ENCODE data around the gene CPSF4. TPM values are rescaled to one million over a fixed set of nuclear protein-coding genes. Genes with fewer than 3 reads are reported as not detected.
"Not testable (repeated sequence)": the region's sequence is repeated elsewhere in the genome, so short reads cannot be mapped to it uniquely, and the experiment has no call there.

CPSF4 gene
- total RNA-seq, 1 donor from 2014 or later: 69.5 TPM

DNA sequence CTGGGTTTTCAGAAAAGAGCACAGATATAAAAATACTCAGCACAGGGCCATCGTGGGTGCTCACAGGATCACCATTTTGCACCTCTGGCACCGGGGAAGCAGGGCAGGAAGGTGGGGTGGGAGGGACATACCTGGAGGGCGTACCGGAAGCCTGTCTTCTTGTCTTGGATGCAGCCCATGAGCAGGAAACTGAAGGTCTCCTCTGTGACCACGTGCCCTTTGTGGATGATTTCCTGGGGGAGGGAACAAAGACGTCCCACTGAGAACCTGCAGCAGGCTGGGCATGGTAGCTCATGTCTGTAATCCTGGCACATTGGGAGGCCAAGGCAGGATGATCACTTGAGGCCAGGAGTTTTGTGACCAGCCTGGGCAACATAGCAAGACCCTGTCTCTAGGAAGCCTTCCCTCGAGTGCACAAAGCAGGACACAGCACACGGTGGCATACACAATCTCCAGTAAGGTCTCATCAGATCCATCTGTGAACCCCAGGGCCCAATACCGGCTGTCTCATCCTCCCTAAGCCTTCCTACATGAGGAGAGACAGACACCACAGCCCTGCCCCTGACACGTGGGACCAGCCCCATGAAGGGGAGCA, 9.7 kb upstream of the CPSF4 start:
- H3K36me3 Mint-ChIP-seq: peaks cover 27% of the 10 kb centered on the region
- H3K27me3 Mint-ChIP-seq (ENCODE audit: low read depth): no peaks in the 10 kb centered on the region
- TF ChIP-seq, protein P1, sequence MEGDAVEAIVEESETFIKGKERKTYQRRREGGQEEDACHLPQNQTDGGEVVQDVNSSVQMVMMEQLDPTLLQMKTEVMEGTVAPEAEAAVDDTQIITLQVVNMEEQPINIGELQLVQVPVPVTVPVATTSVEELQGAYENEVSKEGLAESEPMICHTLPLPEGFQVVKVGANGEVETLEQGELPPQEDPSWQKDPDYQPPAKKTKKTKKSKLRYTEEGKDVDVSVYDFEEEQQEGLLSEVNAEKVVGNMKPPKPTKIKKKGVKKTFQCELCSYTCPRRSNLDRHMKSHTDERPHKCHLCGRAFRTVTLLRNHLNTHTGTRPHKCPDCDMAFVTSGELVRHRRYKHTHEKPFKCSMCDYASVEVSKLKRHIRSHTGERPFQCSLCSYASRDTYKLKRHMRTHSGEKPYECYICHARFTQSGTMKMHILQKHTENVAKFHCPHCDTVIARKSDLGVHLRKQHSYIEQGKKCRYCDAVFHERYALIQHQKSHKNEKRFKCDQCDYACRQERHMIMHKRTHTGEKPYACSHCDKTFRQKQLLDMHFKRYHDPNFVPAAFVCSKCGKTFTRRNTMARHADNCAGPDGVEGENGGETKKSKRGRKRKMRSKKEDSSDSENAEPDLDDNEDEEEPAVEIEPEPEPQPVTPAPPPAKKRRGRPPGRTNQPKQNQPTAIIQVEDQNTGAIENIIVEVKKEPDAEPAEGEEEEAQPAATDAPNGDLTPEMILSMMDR (IDR thresholded peaks at IDR 0.05; ENCODE audit: unreplicated experiment): no peak
- no peak overlapping the region for H3K4me3 Mint-ChIP-seq
- H3K9me3 Mint-ChIP-seq: no peaks in the 10 kb centered on the region
- H3K4me1 Mint-ChIP-seq: no peaks in the 10 kb centered on the region
- DNase-seq (ENCODE audit: low spot score in 2 of 2, unreplicated experiment in 2 of 2): no peak
- H3K27ac Mint-ChIP-seq: no peak overlapping the region

DNA sequence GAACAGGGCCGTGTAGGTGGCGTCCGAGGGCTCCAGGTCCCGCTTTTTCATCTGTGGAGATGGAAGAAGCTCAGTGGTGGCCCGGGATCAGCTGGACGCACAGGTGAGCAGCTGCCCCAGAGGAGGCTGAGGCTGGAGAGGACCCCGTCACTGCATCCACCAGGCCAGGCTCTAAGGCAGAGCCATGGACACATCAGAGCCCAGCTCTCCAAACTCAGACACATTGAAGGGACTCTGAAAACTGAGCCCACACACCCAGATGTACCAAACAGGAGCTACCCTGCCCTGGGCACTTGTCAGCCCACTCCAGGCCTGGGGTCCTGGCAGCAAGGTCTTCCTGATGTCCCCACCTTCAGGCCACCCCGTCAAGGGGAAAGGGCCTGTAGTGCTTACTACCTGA, 9.0 kb upstream of the CPSF4 start:
- no peak overlapping the region for H3K27ac Mint-ChIP-seq
- H3K9me3 Mint-ChIP-seq: no peaks in the 10 kb centered on the region
- no peak overlapping the region for H3K4me3 Mint-ChIP-seq
- DNase-seq (ENCODE audit: low spot score in 2 of 2, unreplicated experiment in 2 of 2): no peak
- TF ChIP-seq, protein P1 (IDR thresholded peaks at IDR 0.05; ENCODE audit: unreplicated experiment): no peak
- no peaks in the 10 kb centered on the region for H3K4me1 Mint-ChIP-seq
- peaks cover 23% of the 10 kb centered on the region for H3K36me3 Mint-ChIP-seq
- H3K27me3 Mint-ChIP-seq (ENCODE audit: low read depth): no peaks in the 10 kb centered on the region

DNA sequence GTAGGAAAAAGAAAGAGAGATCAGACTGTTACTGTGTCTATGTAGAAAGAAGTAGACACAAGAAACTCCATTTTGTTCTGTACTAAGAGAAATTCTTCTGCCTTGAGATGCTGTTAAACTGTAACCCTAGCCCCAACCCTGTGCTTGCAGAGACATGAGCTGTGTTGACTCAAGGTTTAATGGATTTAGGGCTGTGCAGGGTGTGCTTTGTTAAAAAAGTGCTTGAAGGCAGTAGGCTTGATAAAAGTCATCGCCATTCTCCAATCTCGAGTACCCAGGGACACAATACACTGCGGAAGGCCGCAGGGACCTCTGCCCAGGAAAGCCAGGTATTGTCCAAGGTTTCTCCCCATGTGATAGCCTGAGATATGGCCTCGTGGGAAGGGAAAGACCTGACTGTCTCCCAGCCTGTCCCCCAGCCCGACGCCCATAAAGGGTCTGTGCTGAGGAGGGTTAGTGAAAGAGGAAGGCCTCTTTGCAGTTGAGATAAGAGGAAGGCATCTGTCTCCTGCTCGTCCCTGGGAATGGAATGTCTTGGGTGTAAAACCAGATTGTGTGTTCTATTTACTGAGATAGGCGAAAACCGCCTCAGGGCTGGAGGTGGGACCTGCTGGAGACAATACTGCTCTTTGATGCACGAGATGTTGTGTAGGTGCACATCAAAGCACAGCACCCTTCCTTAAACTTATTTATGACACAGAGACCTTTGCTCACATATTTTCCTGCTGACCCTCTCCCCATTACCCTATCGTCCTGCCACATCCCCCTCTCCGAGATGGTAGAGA, 6.8 kb upstream of the CPSF4 start:
- not testable (repeated sequence) for H3K9me3 Mint-ChIP-seq; H3K4me1 Mint-ChIP-seq; H3K4me3 Mint-ChIP-seq; H3K27me3 Mint-ChIP-seq (ENCODE audit: low read depth); DNase-seq (ENCODE audit: low spot score in 2 of 2, unreplicated experiment in 2 of 2)
- H3K27ac Mint-ChIP-seq: peak overlapping the region; percentile 43
- peaks cover 20% of the 10 kb centered on the region for H3K36me3 Mint-ChIP-seq

DNA sequence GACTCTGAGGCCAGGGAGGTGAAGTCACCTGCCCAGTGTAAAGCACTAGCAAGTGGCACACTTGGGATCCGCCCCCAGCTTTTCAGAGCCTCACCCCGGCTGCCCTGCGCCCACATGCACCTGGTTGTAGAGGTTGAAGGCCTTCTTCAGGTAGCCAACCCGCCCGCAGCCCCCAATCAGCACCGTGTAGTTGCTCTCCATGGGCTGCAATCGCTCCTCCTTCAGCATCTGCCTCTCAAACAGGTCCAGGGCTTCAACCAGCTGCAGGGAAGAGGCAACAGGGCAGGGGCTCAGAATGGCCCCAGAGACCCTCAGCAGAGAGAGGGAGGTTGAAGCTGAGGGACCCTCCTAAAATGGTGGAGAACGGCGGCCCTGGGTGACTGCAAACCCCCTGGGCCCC, 5.6 kb upstream of the CPSF4 start:
- no peak overlapping the region for H3K4me3 Mint-ChIP-seq
- H3K27me3 Mint-ChIP-seq (ENCODE audit: low read depth): no peaks in the 10 kb centered on the region
- no peak for DNase-seq (ENCODE audit: low spot score in 2 of 2, unreplicated experiment in 2 of 2)
- peaks cover 15% of the 10 kb centered on the region for H3K36me3 Mint-ChIP-seq
- H3K4me1 Mint-ChIP-seq: no peaks in the 10 kb centered on the region
- TF ChIP-seq, protein P1 (IDR thresholded peaks at IDR 0.05; ENCODE audit: unreplicated experiment): no peak
- no peak overlapping the region for H3K27ac Mint-ChIP-seq
- no peaks in the 10 kb centered on the region for H3K9me3 Mint-ChIP-seq

DNA sequence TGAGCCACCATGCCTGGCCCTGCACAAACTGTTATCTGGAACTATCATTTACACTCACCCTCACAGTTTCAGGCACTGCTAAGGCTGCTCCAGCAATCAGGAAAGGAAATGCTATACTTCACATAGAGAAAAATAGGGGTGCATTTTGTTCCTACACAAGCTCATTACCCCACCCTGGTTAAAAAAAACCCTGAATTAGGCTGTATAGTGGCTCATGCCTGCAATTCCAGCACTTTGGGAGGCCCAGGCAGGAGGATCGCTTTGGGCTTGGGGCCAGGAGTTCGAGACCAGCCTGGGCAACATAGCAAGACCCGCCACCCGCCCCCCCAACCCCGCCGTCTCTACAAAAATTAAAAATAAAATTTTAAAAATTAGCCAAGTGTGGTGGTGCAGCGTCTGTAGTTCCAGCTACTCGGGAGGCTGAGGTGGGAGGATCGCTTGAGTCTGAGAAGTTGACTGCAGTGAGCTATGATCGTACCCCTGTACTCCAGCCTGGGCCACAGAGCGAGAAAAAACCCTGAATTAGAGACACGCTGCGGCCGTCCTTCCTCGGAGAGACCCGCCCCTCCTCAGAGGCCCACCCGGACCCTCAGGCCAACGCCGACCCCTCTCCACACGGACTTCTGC, 684 bp upstream of the CPSF4 start:
- no peaks in the 10 kb centered on the region for H3K27me3 Mint-ChIP-seq (ENCODE audit: low read depth)
- H3K4me1 Mint-ChIP-seq: peaks cover 18% of the 10 kb centered on the region
- peak overlapping the region; percentile 98 for H3K4me3 Mint-ChIP-seq
- H3K9me3 Mint-ChIP-seq: no peaks in the 10 kb centered on the region
- peak overlapping the region; percentile 99 for H3K27ac Mint-ChIP-seq
- no peak for DNase-seq (ENCODE audit: low spot score in 2 of 2, unreplicated experiment in 2 of 2)
- H3K36me3 Mint-ChIP-seq: peaks cover 13% of the 10 kb centered on the region
- TF ChIP-seq, protein P1 (IDR thresholded peaks at IDR 0.05; ENCODE audit: unreplicated experiment): no peak

DNA sequence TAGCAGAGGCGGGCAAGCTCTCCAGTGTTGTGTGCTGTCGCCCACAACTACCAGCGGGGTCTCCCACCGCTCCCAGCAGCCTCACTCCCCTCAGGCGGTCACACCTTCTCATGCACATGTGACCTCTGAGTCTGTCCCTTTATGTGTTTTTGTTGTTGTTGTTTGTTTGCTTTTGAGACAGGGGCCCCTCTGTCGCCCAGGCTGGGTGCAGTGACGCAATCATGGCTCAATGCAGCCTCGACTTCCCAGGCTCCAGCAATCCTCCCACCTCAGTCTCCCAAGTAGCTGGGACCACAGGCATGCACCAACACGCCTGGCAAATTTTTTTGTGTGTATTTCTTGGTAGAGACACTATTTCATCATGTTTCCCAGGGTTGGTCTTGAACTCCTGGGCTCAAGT, 1.5 kb downstream of the CPSF4 start:
- peaks cover 16% of the 10 kb centered on the region for H3K36me3 Mint-ChIP-seq
- H3K27ac Mint-ChIP-seq: peak overlapping the region; percentile 87
- no peaks in the 10 kb centered on the region for H3K27me3 Mint-ChIP-seq (ENCODE audit: low read depth)
- TF ChIP-seq, protein P1 (IDR thresholded peaks at IDR 0.05; ENCODE audit: unreplicated experiment): no peak
- H3K9me3 Mint-ChIP-seq: no peaks in the 10 kb centered on the region
- H3K4me3 Mint-ChIP-seq: peak overlapping the region; percentile 98
- DNase-seq (ENCODE audit: low spot score in 2 of 2, unreplicated experiment in 2 of 2): no peak
- peaks cover 18% of the 10 kb centered on the region for H3K4me1 Mint-ChIP-seq
